Activated T-cell treated with anti-CD3 and anti-CD28 coated beads for 4 hours (primary cell): ENCODE results near the gene TTLL6.
"Not testable (repeated sequence)": the region's sequence is repeated elsewhere in the genome, so short reads cannot be mapped to it uniquely, and the experiment has no call there.

Experiments
- DNase-seq: peaks from one replicate; pipeline ENCODE4 v3.0.0-alpha.2; 2020

The TTLL6 gene

DNA sequence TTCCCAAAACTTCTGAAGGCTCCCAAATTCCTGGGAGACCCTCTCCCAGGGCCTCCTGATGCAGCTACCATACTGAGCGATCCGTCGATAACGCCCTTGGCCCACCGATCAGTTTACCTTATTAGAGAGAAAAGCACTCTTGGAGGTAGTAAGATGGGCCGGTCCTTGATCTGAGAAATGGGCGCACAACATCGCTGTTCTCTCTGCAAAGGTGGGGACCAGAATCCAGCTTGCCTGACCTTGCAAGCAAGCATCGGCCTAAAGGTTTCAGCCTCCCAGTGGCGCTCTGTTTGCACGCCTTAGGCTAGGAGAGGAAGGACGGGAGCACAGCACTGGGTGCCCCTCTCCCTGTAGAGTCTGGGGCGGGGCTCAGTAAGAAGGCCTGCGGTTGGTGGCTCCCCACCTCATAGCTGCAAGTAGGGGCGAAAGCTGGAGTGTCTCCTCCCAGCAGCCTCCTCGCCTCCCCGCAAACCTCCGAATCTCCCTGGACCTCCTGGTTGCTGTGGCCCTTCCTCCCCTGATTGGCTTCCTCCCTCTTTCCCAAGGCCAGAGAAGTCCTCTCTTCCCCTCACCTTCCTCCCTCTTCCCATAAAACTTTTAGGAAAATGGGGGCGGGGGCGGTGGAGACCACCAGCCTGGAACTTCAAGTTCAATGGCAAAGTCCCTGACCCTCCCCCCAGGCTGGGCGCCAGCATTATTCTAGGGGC, 94.7 kb downstream of the TTLL6 start, which contains the start of gene PRAC1:
Gene PRAC1 (minus strand): TSS at position 318 of the 707 bp plus-strand sequence. CDS start 126 bp downstream, at position 192.
- DNase-seq, result no peak

DNA sequence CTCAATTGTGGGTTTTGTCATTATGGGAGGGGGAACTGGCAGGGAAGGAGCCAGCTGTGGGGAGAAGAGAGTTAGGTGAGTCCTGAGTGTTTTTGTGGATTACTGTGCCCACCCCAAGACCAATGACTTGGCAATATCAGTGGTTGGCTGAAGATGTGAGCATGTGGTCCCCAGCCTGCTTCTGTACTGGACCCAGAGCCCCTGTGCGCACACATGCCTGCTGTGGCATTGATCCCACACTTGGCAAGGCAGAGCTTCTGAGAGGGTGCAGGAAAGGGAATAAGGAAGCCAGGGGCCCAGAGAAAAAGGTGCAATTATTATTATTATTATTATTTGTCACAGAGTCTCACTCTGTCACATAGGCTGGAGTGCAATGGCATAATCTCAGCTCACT, 96.0 kb downstream of the TTLL6 start:
- no peak for DNase-seq

GRCh38 chr17:48720266-48721008, 96.6 kb downstream of the TTLL6 start:
- DNase-seq, result no peak

DNA sequence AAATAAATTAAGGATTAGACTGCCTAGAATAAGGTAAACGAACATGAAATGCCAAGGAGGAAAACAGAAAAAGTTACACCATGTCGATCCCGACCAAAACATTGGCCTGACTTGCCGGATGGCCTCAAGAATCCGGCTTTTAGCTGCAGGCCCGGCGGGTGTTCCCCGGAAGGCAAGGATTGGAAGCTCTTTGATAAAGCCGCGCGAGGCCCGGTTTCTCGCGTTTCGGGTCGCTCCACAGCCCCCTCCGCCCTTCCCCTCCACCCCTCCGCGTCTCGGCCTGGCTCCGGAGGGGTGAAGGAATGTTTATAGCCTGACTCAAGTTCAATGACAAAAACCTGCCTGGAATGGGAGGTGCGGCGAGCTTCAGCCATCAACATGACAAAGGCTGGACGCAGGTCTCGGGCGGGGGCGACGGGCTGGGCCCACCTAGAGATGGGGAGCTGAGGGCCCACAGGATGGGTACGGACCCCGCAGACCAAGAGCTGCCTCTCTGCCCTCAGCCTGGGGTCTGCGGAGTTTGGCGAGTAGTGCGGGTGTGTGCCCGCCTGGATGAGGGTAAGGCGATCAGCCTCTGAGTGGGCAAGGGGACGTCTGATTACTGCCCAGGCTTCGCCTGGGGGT, 97.3 kb downstream of the TTLL6 start:
- DNase-seq, result no peak

GRCh38 chr17:48718761-48719641, 98.0 kb downstream of the TTLL6 start:
- DNase-seq, result no peak

GRCh38 chr17:48718227-48718760, 98.7 kb downstream of the TTLL6 start:
- DNase-seq, result no peak

GRCh38 chr17:48717367-48718226, 99.4 kb downstream of the TTLL6 start:
- DNase-seq, result no peak

- not testable (repeated sequence) for DNase-seq
Measured at GRCh38 chr17:48716549-48716948, 100.5 kb downstream of the TTLL6 start.

GRCh38 chr17:48715496-48716399, 101.3 kb downstream of the TTLL6 start:
- DNase-seq, result no peak
